Body of pancreas (tissue), 4 donors: ENCODE results near the gene GLDN. TPM values are rescaled to one million over a fixed set of nuclear protein-coding genes. Genes with fewer than 3 reads are reported as not detected.

ENCODE experiments used
- ATAC-seq: fragments of 150-250 bp; one replicate; pipeline ENCODE4 v1.9.1; 2016
- DNase-seq, 4 donors: peaks; one replicate each; pipeline ENCODE4 v3.0.0-alpha.2; 2019
- H3K27ac ChIP-seq, 4 donors: fragments of 200-600 bp; sonication (generic); 1 replicate in 3 of 4; 2 replicates in 1 of 4; pipeline versions ENCODE4 v1.5.1 to v1.6.1; 2016 to 2019; ENCODE audit warnings: mild to moderate bottlenecking in 1 of 4, mixed read lengths in 1 of 4, moderate library complexity in 1 of 4
- H3K27me3 ChIP-seq, 2 donors: fragments of 200-600 bp; sonication (generic); one replicate each; pipeline ENCODE4 v1.6.0; 2016; ENCODE audit warnings: mild to moderate bottlenecking in 1 of 2
- H3K36me3 ChIP-seq, 2 donors: fragments of 200-600 bp; sonication (generic); replicated peaks in 1 of 2; 2 replicates each; pipeline ENCODE4 v1.5.1; 2016; ENCODE audit warnings: low read depth in 2 of 2; ENCODE audit not compliant: insufficient read depth in 1 of 2
- H3K4me1 ChIP-seq: fragments of 200-600 bp; sonication (generic); one replicate; pipeline ENCODE4 v1.6.0; 2016
- H3K4me3 ChIP-seq, 2 donors: fragments of 200-600 bp; sonication (generic); 1 replicate in 1 of 2; 2 replicates in 1 of 2; pipeline ENCODE4 v1.5.1; 2016 to 2019
- H3K9me3 ChIP-seq, 3 donors: fragments of 200-600 bp; sonication (generic); 1 replicate in 2 of 3; 2 replicates in 1 of 3; pipeline ENCODE4 v1.5.1; 2016
- CTCF ChIP-seq, 7 experiments: fragments of 450-650 bp in 4 of 7; fragments of 200-600 bp in 3 of 7; sonication (generic) in 3 of 7; IDR thresholded peaks; one replicate each; pipeline ENCODE4 v1.5.1; 2016 to 2019; ENCODE audit warnings: antibody characterized with exemption in 7 of 7
- POLR2A ChIP-seq, 3 donors: fragments of 450-650 bp; IDR thresholded peaks; one replicate each; pipeline ENCODE4 v1.6.1; 2016; ENCODE audit warnings: antibody characterized with exemption in 3 of 3, mild to moderate bottlenecking in 2 of 3
- WGBS, 2 donors: methylation state at CpG; one replicate each; pipeline ENCODE4 v1.1.5; 2017; 5-methylcytosine and 5-hydroxymethylcytosine counted together
- intact Hi-C: fragments of 100-400 bp; cut with DNase I; formaldehyde crosslinking; loops from one replicate; pipeline ENCODE4 v1.15.1; 2023
- total RNA-seq, 2 donors: library from RNA; depleted of rRNA; stranded (reverse); fragments of >200 nt; gene quantifications; one replicate each; pipeline ENCODE4 v1.1.0, GENCODE V29; 2016

The GLDN gene
- total RNA-seq, 2 donors from 2014 or later, result 2.6 to 5.6 TPM

- Histone ChIP-seq H3K9me3 (no peaks in the 10 kb centered on the region), H3K4me3 (no peak overlapping the region), H3K27me3 (no peaks in the 10 kb centered on the region), H3K4me1 (peaks cover 7% of the 10 kb centered on the region), H3K27ac (no peak overlapping the region), H3K36me3 (no peaks in the 10 kb centered on the region)
- intact Hi-C loops, result no loop called here
- TF ChIP-seq CTCF (IDR thresholded peaks at IDR 0.05) (no peak), POLR2A (IDR thresholded peaks at IDR 0.05) (no peak)
- WGBS, 2 donors, result 76 to 77% methylated on average over 8 of the region's 8 CpGs
- ATAC-seq (no peak), DNase-seq (no peak)
Observed at GRCh38 chr15:51312166-51313073, 29.0 kb upstream of the GLDN start.

GRCh38 chr15:51313074-51313393 is 28.4 kb upstream of the GLDN start:
- Histone ChIP-seq H3K4me3 (no peak overlapping the region), H3K4me1 (peaks cover 7% of the 10 kb centered on the region), H3K9me3 (no peaks in the 10 kb centered on the region), H3K27ac (no peak overlapping the region), H3K27me3 (no peaks in the 10 kb centered on the region), H3K36me3 (no peaks in the 10 kb centered on the region)
- intact Hi-C loops, result no loop called here
- ATAC-seq (no peak), DNase-seq (no peak)
- no peak for TF ChIP-seq CTCF (IDR thresholded peaks at IDR 0.05)
- TF ChIP-seq POLR2A (IDR thresholded peaks at IDR 0.05), result no peak

- Histone ChIP-seq H3K36me3 (no peaks in the 10 kb centered on the region), H3K4me1 (peaks cover 7% of the 10 kb centered on the region), H3K27me3 (no peaks in the 10 kb centered on the region), H3K27ac (no peak overlapping the region), H3K9me3 (no peaks in the 10 kb centered on the region), H3K4me3 (no peak overlapping the region)
- no peak for ATAC-seq
- TF ChIP-seq POLR2A (IDR thresholded peaks at IDR 0.05) (no peak), CTCF (IDR thresholded peaks at IDR 0.05) (no peak)
- DNase-seq, result no peak
- intact Hi-C loops, result no loop called here
- WGBS, 2 donors, result 84 to 92% methylated on average over 10 of the region's 10 CpGs
Observed at GRCh38 chr15:51313644-51314280, 27.7 kb upstream of the GLDN start.

DNA sequence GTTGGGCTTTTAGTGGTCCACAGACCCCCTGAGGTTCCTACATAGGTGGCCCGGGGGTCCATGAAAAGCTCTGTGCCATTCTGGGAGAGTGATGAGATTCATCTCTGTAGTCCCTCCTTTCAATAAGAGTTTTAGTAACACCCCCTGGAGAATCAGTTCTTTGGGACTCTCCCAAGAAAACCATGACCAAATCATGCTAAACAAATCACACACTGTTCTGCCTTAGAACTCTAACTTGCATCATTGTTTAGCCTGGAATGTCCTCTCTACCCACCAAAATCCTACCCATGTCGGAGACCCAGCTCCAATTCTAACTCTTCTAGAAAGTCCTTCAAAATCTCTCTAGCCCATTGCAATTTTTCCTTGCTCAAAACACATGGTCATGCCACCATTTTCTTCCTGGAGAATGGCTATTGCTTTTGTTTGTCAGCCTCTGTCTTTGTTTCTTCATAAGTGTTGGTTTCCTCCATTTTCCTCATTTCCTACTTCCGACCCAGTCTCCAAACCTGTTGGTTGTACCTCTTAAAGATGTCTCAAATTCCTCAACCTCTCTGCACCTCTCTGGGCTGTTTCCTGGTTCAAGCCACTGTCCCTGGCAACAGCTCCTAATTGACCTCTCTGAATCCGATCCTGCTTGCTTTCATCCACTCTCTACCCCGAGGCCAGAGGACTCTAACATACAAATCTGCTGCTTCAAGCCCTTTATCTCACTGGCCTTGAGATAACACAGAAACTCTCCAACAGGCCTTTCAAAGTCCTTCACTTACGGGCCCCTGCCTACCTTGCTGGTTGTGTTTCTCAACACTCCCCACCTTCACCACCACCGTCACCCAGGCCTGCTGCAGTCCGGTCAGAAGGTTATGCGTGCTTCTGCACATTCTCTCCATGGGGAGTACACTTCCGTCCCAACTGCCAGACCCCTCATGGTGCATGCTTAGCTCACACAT is 26.8 kb upstream of the GLDN start:
- no peak overlapping the region for H3K27ac ChIP-seq
- no peaks in the 10 kb centered on the region for H3K36me3 ChIP-seq
- intact Hi-C loops, result no loop called here
- H3K4me1 ChIP-seq, result peaks cover 7% of the 10 kb centered on the region
- WGBS, 2 donors, result 56 to 65% methylated on average over 10 of the region's 10 CpGs
- no peak overlapping the region for H3K4me3 ChIP-seq
- TF ChIP-seq CTCF (IDR thresholded peaks at IDR 0.05) (no peak), POLR2A (IDR thresholded peaks at IDR 0.05) (no peak)
- peak; percentile 27 for ATAC-seq
- H3K9me3 ChIP-seq, result no peaks in the 10 kb centered on the region
- peak in 1 of 4 donors; percentile 14 for DNase-seq
- no peaks in the 10 kb centered on the region for H3K27me3 ChIP-seq
